Ectodermal cell (in vitro differentiated cells): ENCODE results near the gene ZNF175.
"Not testable (repeated sequence)": the region's sequence is repeated elsewhere in the genome, so short reads cannot be mapped to it uniquely, and the experiment has no call there.

Experiments
- H3K27ac ChIP-seq: 2 replicates; pipeline ENCODE4 v1.7.0; 2013; ENCODE audit warnings: mild to moderate bottlenecking, low read depth, low read length; ENCODE audit not compliant: insufficient read depth, poor library complexity, severe bottlenecking
- H3K27me3 ChIP-seq: 2 replicates; pipeline ENCODE4 v1.7.0; 2013; ENCODE audit warnings: mild to moderate bottlenecking, low read length; ENCODE audit not compliant: insufficient read depth, control insufficient read depth, poor library complexity, severe bottlenecking
- H3K36me3 ChIP-seq: one replicate; pipeline ENCODE4 v1.7.0; 2013; ENCODE audit warnings: low read length; ENCODE audit not compliant: control insufficient read depth, insufficient read depth
- H3K4me1 ChIP-seq: one replicate; pipeline ENCODE4 v1.7.0; 2013; ENCODE audit warnings: low read length; ENCODE audit not compliant: control insufficient read depth, insufficient read depth
- H3K4me3 ChIP-seq: 2 replicates; pipeline ENCODE4 v1.7.0; 2013; ENCODE audit warnings: low read depth, low read length, control low read depth; ENCODE audit not compliant: insufficient read depth
- H3K9me3 ChIP-seq: 2 replicates; pipeline ENCODE4 v1.7.0; 2013; ENCODE audit warnings: mild to moderate bottlenecking, low read length, moderate library complexity; ENCODE audit not compliant: control insufficient read depth
- WGBS, 2 experiments: methylation state at CpG; one replicate each; pipeline ENCODE4 v1.1.7; 2013; ENCODE audit warnings: missing lambda C conversion rate in 2 of 2; 5-methylcytosine and 5-hydroxymethylcytosine counted together

Gene ZNF175

GRCh38 chr19:51626675-51627074, 55.6 kb downstream of the ZNF175 start:
- no peak overlapping the region for H3K27ac ChIP-seq
- H3K4me3 ChIP-seq: no peak overlapping the region
- H3K9me3 ChIP-seq: no peaks in the 10 kb centered on the region
- H3K27me3 ChIP-seq: no peaks in the 10 kb centered on the region
- WGBS, 2 experiments: 63 to 68% methylated on average over 1 to 2 of the region's 2 CpGs
- no peaks in the 10 kb centered on the region for H3K4me1 ChIP-seq
- H3K36me3 ChIP-seq: no peaks in the 10 kb centered on the region

DNA sequence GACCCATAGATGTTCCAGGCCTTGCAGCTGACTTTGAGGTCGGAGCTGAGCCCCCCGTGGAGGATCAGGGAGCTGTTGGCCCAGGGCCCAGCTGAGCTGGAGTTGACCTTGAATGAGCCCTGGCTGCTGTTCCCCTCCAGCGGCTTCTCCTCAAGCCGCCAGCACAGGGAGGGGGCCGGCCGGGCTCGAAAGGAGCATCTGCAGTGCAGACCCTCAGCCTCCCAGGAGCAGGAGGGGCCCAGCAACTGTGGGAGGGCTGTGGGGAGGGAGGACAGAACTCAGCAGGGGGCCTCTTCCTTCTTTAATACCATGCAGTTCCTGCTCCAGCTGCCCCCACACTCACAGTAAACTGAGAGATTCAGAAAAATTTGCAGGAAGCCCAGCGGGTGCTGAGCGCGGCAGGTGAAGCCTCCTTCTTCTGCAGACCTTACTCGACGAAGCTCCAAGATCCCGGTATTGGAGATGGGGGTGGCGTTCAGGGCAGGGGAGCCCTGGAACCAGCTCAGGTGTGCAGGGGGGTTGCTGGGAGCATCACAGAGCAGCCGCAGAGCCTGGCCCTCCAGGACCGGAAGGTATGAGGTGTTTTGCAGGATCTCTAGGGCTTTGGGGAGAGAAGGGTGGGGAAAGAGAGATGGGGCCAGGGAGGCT, 56.5 kb downstream of the ZNF175 start:
- Histone ChIP-seq H3K9me3 (no peaks in the 10 kb centered on the region), H3K27ac (no peak overlapping the region), H3K4me1 (no peaks in the 10 kb centered on the region), H3K36me3 (no peaks in the 10 kb centered on the region), H3K27me3 (no peaks in the 10 kb centered on the region), H3K4me3 (no peak overlapping the region)
- WGBS, 2 experiments: 71 to 75% methylated on average over 16 of the region's 16 CpGs

- Histone ChIP-seq H3K27me3 (no peaks in the 10 kb centered on the region), H3K4me3 (no peak overlapping the region), H3K9me3 (no peaks in the 10 kb centered on the region), H3K4me1 (no peaks in the 10 kb centered on the region), H3K27ac (no peak overlapping the region), H3K36me3 (no peaks in the 10 kb centered on the region)
- WGBS, 2 experiments: 85 to 89% methylated on average over 14 of the region's 14 CpGs
Observed at GRCh38 chr19:51628153-51628939, 57.3 kb downstream of the ZNF175 start.

DNA sequence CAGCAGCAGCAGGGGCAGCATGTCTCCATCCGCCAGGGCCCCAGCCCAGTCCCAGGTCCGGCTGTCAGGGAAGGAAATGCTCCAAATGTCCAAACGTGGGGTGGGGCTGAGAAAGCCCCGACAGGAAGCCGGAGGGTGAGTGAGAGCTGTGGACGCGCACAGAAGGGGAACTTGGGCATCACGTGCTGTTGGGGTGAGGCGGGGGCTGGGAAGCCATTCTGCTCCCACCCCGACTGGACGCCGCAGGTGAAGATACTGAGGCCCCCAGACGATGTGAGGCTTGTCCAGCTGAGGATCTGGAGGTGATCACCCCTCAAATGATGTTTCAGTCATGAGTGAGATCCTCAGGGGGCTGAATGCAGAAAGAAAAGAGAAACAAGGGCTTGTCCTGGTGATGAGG, 59.2 kb downstream of the ZNF175 start, which contains the start of gene SIGLEC5:
Gene SIGLEC5 (minus strand): TSS at position 87 of the 400 bp plus-strand sequence. CDS start 66 bp downstream, at position 21.
- WGBS, 2 experiments: 70 to 77% methylated on average over 7 to 9 of the region's 13 CpGs
- not testable (repeated sequence) for H3K4me1 ChIP-seq, H3K9me3 ChIP-seq, H3K4me3 ChIP-seq, H3K27ac ChIP-seq, H3K27me3 ChIP-seq, H3K36me3 ChIP-seq

DNA sequence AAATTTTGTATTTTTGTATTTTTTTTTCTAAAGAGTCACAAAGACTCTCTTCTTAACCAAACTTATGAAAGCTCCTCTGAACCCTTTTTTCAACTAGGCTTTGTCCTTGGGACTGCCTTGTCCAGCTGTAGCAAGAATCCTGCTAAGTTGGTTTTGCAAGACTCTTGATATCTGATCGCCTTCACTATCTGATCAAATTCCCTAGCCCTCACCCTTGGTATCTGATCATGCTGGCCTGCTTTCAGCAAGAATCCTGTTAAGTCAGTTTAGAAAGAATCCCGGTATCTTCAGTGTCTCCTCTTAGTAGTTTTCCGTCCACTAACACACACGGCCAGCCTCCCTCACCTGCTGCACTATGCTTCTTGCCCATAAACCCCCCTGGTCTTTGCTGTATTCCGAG, 61.0 kb downstream of the ZNF175 start:
- Histone ChIP-seq H3K9me3 (no peaks in the 10 kb centered on the region), H3K27ac (no peak overlapping the region), H3K4me3 (no peak overlapping the region), H3K36me3 (no peaks in the 10 kb centered on the region), H3K27me3 (no peaks in the 10 kb centered on the region), H3K4me1 (no peaks in the 10 kb centered on the region)
- WGBS, 2 experiments: 89% methylated on average over 5 of the region's 5 CpGs

GRCh38 chr19:51637362-51637978, 66.4 kb downstream of the ZNF175 start:
- WGBS, 2 experiments: 16 to 24% methylated on average over 2 to 3 of the region's 5 CpGs
- Histone ChIP-seq H3K9me3 (no peaks in the 10 kb centered on the region), H3K36me3 (no peaks in the 10 kb centered on the region), H3K27ac (no peak overlapping the region), H3K4me3 (no peak overlapping the region), H3K27me3 (no peaks in the 10 kb centered on the region), H3K4me1 (no peaks in the 10 kb centered on the region)

GRCh38 chr19:51639916-51640315, 68.8 kb downstream of the ZNF175 start:
- 67 to 68% methylated on average over 1 to 2 of the region's 4 CpGs for WGBS, 2 experiments
- Histone ChIP-seq H3K4me3 (no peak overlapping the region), H3K36me3 (no peaks in the 10 kb centered on the region), H3K27ac (no peak overlapping the region), H3K4me1 (no peaks in the 10 kb centered on the region), H3K27me3 (no peaks in the 10 kb centered on the region), H3K9me3 (no peaks in the 10 kb centered on the region)

GRCh38 chr19:51640386-51640785, 69.3 kb downstream of the ZNF175 start:
- no peak overlapping the region for H3K27ac ChIP-seq
- H3K4me3 ChIP-seq: no peak overlapping the region
- WGBS, 2 experiments: 88% methylated on average over 3 of the region's 3 CpGs
- H3K27me3 ChIP-seq: no peaks in the 10 kb centered on the region
- H3K9me3 ChIP-seq: no peaks in the 10 kb centered on the region
- H3K36me3 ChIP-seq: no peaks in the 10 kb centered on the region
- no peaks in the 10 kb centered on the region for H3K4me1 ChIP-seq

DNA sequence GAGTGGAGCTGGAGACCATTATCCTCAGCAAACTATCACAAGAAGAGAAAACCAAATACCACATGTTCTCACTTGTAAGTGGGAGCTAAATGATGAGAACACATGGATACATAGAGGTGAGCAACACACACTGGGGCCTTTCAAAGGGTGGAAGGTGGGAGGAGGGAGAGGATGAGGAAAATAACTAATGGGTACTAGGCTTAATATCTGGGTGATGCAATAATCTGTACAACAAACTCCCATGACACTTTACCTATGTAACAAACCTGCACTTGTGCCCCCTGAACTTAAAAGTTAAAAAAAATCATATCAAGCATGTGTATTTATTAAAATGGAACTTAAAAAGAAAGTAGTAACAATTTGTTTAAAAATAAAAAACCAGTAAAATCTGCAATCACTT, 70.6 kb downstream of the ZNF175 start:
- Histone ChIP-seq H3K9me3 (no peaks in the 10 kb centered on the region), H3K27ac (no peak overlapping the region), H3K27me3 (no peaks in the 10 kb centered on the region), H3K36me3 (no peaks in the 10 kb centered on the region), H3K4me1 (no peaks in the 10 kb centered on the region), H3K4me3 (no peak overlapping the region)
